GM23248 (cell line): ENCODE data around the gene TCEA2. TPM values are rescaled to one million over a fixed set of nuclear protein-coding genes. Genes with fewer than 3 reads are reported as not detected.

Source experiments
- DNase-seq: peaks from one replicate; pipeline ENCODE4 v3.0.0-alpha.2; 2015
- H2AFZ ChIP-seq: fragments of 200-600 bp; sonication (generic); 2 replicates; pipeline ENCODE4 v1.6.1; 2016; ENCODE audit warnings: antibody characterized with exemption
- H3F3A ChIP-seq: fragments of 200-600 bp; sonication (generic); 2 replicates; pipeline ENCODE4 v1.6.1; 2016; ENCODE audit warnings: mild to moderate bottlenecking, antibody characterized with exemption, mixed run types; ENCODE audit not compliant: insufficient read depth
- H3K27ac ChIP-seq: fragments of 200-600 bp; sonication (generic); 2 replicates; pipeline ENCODE4 v1.5.1; 2016; ENCODE audit warnings: mild to moderate bottlenecking
- H3K27me3 ChIP-seq: fragments of 200-600 bp; sonication (generic); replicated peaks from 2 replicates; pipeline ENCODE4 v1.6.1; 2016; ENCODE audit warnings: mild to moderate bottlenecking; ENCODE audit not compliant: insufficient read depth
- H3K36me3 ChIP-seq: fragments of 200-600 bp; sonication (generic); 2 replicates; pipeline ENCODE4 v1.6.1; 2016; ENCODE audit warnings: low read depth, mild to moderate bottlenecking
- H3K4me1 ChIP-seq: fragments of 200-600 bp; sonication (generic); 2 replicates; pipeline ENCODE4 v1.6.1; 2016; ENCODE audit warnings: mild to moderate bottlenecking; ENCODE audit not compliant: insufficient read depth
- H3K4me2 ChIP-seq: fragments of 200-600 bp; sonication (generic); one replicate; pipeline ENCODE4 v1.6.1; 2016; ENCODE audit warnings: mild to moderate bottlenecking; ENCODE audit not compliant: unreplicated experiment
- H3K4me3 ChIP-seq: fragments of 200-600 bp; sonication (generic); 2 replicates; pipeline ENCODE4 v1.5.1; 2016; ENCODE audit warnings: mild to moderate bottlenecking
- H3K79me2 ChIP-seq: fragments of 200-600 bp; sonication (generic); 2 replicates; pipeline ENCODE4 v1.6.1; 2016; ENCODE audit warnings: mild to moderate bottlenecking; ENCODE audit not compliant: insufficient read depth
- H3K9ac ChIP-seq: fragments of 200-600 bp; sonication (generic); 2 replicates; pipeline ENCODE4 v1.6.1; 2016; ENCODE audit warnings: mild to moderate bottlenecking
- H3K9me2 ChIP-seq: fragments of 200-600 bp; sonication (generic); 2 replicates; pipeline ENCODE4 v1.6.1; 2016; ENCODE audit warnings: mixed run types, mild to moderate bottlenecking, moderate library complexity; ENCODE audit not compliant: insufficient read depth
- H3K9me3 ChIP-seq: fragments of 200-600 bp; sonication (generic); one replicate; pipeline ENCODE4 v1.6.1; 2017; ENCODE audit warnings: low read depth
- H4K20me1 ChIP-seq: fragments of 200-600 bp; sonication (generic); 2 replicates; pipeline ENCODE4 v1.6.0; 2016; ENCODE audit not compliant: insufficient read depth
- EZH2 ChIP-seq: fragments of 200-600 bp; sonication (generic); IDR thresholded peaks from 2 replicates; pipeline ENCODE4 v1.6.1; 2018; ENCODE audit warnings: antibody characterized with exemption, mild to moderate bottlenecking; ENCODE audit not compliant: insufficient read depth, poor library complexity, severe bottlenecking
- EZH2phosphoT487 ChIP-seq: fragments of 200-600 bp; sonication (generic); IDR thresholded peaks from 2 replicates; pipeline ENCODE4 v1.6.1; 2018; ENCODE audit warnings: antibody characterized with exemption, moderate library complexity, mild to moderate bottlenecking, low read depth; ENCODE audit not compliant: insufficient read depth
- WGBS, 2 experiments: methylation state at CpG; one replicate each; pipeline ENCODE4 v1.1.6; 2015 to 2017; ENCODE audit warnings: low lambda C conversion rate in 2 of 2, low coverage in 1 of 2; ENCODE audit errors: missing lambda C conversion rate in 2 of 2; 5-methylcytosine and 5-hydroxymethylcytosine counted together
- in situ Hi-C: fragments of 300-500 bp; cut with MboI; formaldehyde crosslinking; loops from 2 replicates; pipeline ENCODE4 v1.15.0; 2020
- polyA plus RNA-seq: library from polyadenylated mRNA; unstranded; fragments of >200 nt; fragmentation: Nextera tagmentation; extraction: Ambion mirVana; gene quantifications from 2 replicates; pipeline ENCODE4 v1.2.1, GENCODE V29; 2016
- total RNA-seq: library from RNA; depleted of rRNA; stranded (reverse); fragments of >200 nt; shearing (Covaris generic); gene quantifications from 2 replicates; pipeline ENCODE4 v1.2.3, GENCODE V29; 2014

Gene TCEA2
- total and polyA plus RNA-seq, 2 experiments from 2014 or later: 34.3 to 70.7 TPM

GRCh38 chr20:64078934-64079272, 15.9 kb downstream of the TCEA2 start:
- Histone ChIP-seq H3K9ac (peak overlapping the region; percentile 73), H3K27me3 (no peaks in the 10 kb centered on the region), H2AFZ (peak overlapping the region; percentile 59), H3K4me2 (peak overlapping the region; percentile 68), H3K27ac (no peak overlapping the region), H3K4me3 (peak overlapping the region; percentile 78), H3K79me2 (no peaks in the 10 kb centered on the region), H3K36me3 (no peaks in the 10 kb centered on the region), H3F3A (no peaks in the 10 kb centered on the region), H3K9me2 (no peaks in the 10 kb centered on the region), H3K9me3 (no peaks in the 10 kb centered on the region), H4K20me1 (no peaks in the 10 kb centered on the region), H3K4me1 (peaks cover 10% of the 10 kb centered on the region)
- no peak for TF ChIP-seq EZH2phosphoT487
- no peak for TF ChIP-seq EZH2
- WGBS, 2 experiments: 25 to 32% methylated on average over 4 of the region's 4 CpGs
- no peak for DNase-seq
- in situ Hi-C loops: no loop called here

GRCh38 chr20:64079273-64080012, 16.4 kb downstream of the TCEA2 start, which contains the start of gene RGS19:
Gene RGS19, minus strand, starts transcription at chr20:64079518. Its CDS starts 2,632 bp downstream, at chr20:64076886.
- Histone ChIP-seq H3F3A (no peaks in the 10 kb centered on the region), H2AFZ (peak within 1 kb of the TSS; percentile 70), H3K9me3 (no peaks in the 10 kb centered on the region), H3K9ac (peak within 1 kb of the TSS; percentile 73), H3K79me2 (no peaks in the 10 kb centered on the region), H3K36me3 (no peaks in the 10 kb centered on the region), H3K4me1 (peaks cover 10% of the 10 kb centered on the region), H3K4me2 (peak within 1 kb of the TSS; percentile 68), H3K27me3 (no peaks in the 10 kb centered on the region; the same call in 1 of the 2 replicates), H4K20me1 (no peaks in the 10 kb centered on the region), H3K4me3 (peak within 1 kb of the TSS; percentile 78), H3K27ac (no peak within 1 kb of the TSS), H3K9me2 (no peaks in the 10 kb centered on the region)
- no peak for TF ChIP-seq EZH2
- no peak for TF ChIP-seq EZH2phosphoT487
- in situ Hi-C loops: no loop called here
- 1% methylated on average over 33 to 56 of the region's 73 CpGs for WGBS, 2 experiments
- peak; percentile 67 for DNase-seq

GRCh38 chr20:64080013-64080812, 17.2 kb downstream of the TCEA2 start, which contains the start of gene OPRL1:
Gene OPRL1, plus strand, starts transcription at chr20:64080082. Its CDS starts 12,639 bp downstream, at chr20:64092721.
- Histone ChIP-seq H4K20me1 (no peaks in the 10 kb centered on the region), H3K4me1 (peaks cover 10% of the 10 kb centered on the region), H3K27ac (no peak within 1 kb of the TSS), H3K9me2 (no peaks in the 10 kb centered on the region), H2AFZ (peak within 1 kb of the TSS; percentile 70), H3F3A (no peaks in the 10 kb centered on the region), H3K27me3 (no peaks in the 10 kb centered on the region; the same call in 1 of the 2 replicates), H3K9me3 (no peaks in the 10 kb centered on the region), H3K4me2 (peak within 1 kb of the TSS; percentile 68), H3K79me2 (no peaks in the 10 kb centered on the region), H3K36me3 (no peaks in the 10 kb centered on the region), H3K4me3 (peak within 1 kb of the TSS; percentile 78), H3K9ac (peak within 1 kb of the TSS; percentile 73)
- in situ Hi-C loops: no loop called here
- peak; percentile 36 for DNase-seq
- WGBS, 2 experiments: 8 to 10% methylated on average over 26 to 39 of the region's 62 CpGs
- TF ChIP-seq EZH2: no peak
- no peak for TF ChIP-seq EZH2phosphoT487

- Histone ChIP-seq H3K4me3 (peak overlapping the region; percentile 60; the same call in 1 of the 2 replicates), H3K9ac (no peak overlapping the region), H3K9me2 (no peaks in the 10 kb centered on the region), H3K4me1 (peaks cover 10% of the 10 kb centered on the region), H3F3A (no peaks in the 10 kb centered on the region), H3K79me2 (no peaks in the 10 kb centered on the region), H3K4me2 (no peak overlapping the region), H3K27ac (no peak overlapping the region), H4K20me1 (no peaks in the 10 kb centered on the region), H3K36me3 (no peaks in the 10 kb centered on the region), H2AFZ (no peak overlapping the region), H3K27me3 (no peaks in the 10 kb centered on the region; the same call in 1 of the 2 replicates), H3K9me3 (no peaks in the 10 kb centered on the region)
- no peak for DNase-seq
- TF ChIP-seq EZH2phosphoT487 (no peak), EZH2 (no peak)
- 81 to 83% methylated on average over 14 of the region's 17 CpGs for WGBS, 2 experiments
- in situ Hi-C loops: no loop called here
These were observed 18.0 kb downstream of the TCEA2 start for GRCh38 chr20:64080813-64081623.
